Neural progenitor cell (in vitro differentiated cells): ENCODE measurements around the gene HHLA2.

Experiments used
- EZH2 ChIP-seq: fragments of 200-600 bp; sonication (generic); IDR thresholded peaks from 2 replicates; pipeline ENCODE4 v1.6.1; 2017; ENCODE audit warnings: antibody characterized with exemption, mild to moderate bottlenecking, moderate library complexity
- EZH2phosphoT487 ChIP-seq: fragments of 200-600 bp; sonication (generic); IDR thresholded peaks from 2 replicates; pipeline ENCODE4 v1.6.1; 2017; ENCODE audit warnings: antibody characterized with exemption
- TF ChIP-seq, protein P1 (sequence below): fragments of 200-600 bp; sonication (generic); IDR thresholded peaks from 2 replicates; pipeline ENCODE4 v1.5.1; 2017; ENCODE audit warnings: antibody characterized with exemption, mild to moderate bottlenecking

DNA sequence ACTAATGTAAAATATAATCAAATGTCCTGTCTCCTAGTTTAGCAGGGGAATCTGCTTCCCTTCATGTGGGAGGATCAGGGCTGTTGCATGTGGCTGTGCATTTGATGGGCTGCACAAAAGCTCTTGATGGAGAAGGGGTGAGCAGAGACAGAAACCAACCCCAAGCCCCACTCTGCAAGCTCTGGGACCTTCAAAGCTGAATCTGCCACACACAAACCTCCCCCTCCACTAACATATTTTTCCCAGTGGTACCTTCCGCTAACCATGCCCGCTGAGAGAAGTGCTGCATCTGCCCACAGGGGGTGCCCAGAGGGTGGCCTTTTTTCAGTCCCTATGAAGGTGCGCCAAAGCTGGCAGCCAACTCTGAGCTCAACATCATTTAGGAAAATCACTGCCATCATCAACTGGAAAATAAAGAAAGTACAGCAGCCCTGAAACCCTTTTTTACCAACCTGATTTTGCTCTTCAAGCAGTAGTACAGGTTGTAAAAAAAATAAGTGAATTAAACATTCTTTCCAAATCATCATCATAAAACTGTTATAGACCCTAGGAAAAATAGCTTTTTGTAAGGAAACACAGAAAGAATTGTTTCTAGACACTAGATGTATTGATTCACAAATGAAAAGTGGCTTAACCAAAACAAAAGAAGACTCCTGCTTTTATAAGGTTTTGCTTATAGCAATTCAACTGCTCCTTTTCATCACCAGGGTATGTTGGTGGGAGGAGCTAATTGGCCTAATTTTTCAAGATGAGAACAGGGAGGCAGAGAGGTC is 97.0 kb downstream of the HHLA2 start:
- TF ChIP-seq, protein P1, sequence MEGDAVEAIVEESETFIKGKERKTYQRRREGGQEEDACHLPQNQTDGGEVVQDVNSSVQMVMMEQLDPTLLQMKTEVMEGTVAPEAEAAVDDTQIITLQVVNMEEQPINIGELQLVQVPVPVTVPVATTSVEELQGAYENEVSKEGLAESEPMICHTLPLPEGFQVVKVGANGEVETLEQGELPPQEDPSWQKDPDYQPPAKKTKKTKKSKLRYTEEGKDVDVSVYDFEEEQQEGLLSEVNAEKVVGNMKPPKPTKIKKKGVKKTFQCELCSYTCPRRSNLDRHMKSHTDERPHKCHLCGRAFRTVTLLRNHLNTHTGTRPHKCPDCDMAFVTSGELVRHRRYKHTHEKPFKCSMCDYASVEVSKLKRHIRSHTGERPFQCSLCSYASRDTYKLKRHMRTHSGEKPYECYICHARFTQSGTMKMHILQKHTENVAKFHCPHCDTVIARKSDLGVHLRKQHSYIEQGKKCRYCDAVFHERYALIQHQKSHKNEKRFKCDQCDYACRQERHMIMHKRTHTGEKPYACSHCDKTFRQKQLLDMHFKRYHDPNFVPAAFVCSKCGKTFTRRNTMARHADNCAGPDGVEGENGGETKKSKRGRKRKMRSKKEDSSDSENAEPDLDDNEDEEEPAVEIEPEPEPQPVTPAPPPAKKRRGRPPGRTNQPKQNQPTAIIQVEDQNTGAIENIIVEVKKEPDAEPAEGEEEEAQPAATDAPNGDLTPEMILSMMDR: no peak
- no peak for TF ChIP-seq EZH2
- TF ChIP-seq EZH2phosphoT487: no peak
